Ecto neural progenitor cell (in vitro differentiated cells): Measurements from ENCODE around the gene PHKG1.
"Not testable (repeated sequence)": the region's sequence is repeated elsewhere in the genome, so short reads cannot be mapped to it uniquely, and the experiment has no call there.

ENCODE experiments used
- DNase-seq: peaks from one replicate; pipeline ENCODE4 v3.0.0-alpha.2; 2018; ENCODE audit warnings: low spot score

The PHKG1 gene

DNA sequence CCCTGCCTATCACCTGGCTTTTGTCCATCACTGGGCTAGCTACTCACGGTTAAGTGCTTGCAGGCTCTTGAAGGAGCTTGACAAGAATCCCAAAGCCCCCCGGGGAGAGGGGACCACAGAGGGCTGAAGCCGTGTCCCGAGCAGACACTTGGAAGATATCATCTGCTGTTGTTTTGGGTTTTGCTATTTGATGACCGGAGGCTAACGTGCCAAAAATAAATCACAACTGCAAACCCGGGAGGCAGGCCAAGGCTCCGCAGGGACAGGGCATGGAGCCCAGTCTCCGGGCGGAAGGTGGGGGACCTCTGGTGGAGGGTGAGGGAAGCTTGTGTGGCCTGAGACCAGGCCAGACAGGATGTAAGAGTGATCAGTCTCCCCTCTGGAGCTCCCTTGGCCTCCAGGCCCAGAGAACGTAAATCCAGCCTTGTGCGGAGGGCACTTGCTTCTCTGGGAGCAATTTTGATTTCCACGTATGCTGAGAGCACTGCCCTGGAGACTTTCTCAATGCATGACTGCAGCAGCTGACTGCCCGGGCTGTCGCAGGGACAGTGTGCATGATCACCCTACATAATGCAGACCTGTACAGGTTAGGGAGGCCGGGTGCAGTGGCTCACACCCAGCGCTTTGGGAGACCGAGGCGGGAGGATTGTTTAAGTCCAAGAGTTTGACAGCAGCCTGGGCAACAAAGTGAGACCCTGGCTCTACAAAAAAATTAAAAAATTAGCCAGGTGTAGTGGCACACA lies at the start of gene PHKG1:
PHKG1 (minus strand) TSS at position 164 of the 743 bp plus-strand sequence. CDS start 4,011 bp downstream, outside the sequence.
- no peak for DNase-seq

DNA sequence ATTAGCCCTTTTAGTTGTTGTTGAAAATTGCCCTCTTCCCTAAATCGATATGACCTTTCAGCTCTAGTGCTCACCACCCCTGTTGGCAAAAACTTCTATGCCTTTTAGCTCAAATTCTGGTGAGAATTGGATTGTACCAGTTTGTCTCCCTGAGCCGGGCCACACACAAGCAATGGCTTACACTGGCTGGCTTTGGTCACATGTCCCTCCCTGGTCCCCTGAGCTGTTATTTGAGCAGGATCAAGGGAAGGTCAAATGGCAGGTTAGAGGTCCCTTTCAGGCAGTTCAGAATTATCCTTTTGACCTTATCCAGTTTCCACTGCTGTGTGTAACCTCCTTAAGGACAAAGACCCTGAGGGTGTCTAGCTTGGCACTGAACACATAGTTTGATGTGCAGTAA lies 38.3 kb upstream of the PHKG1 start:
- DNase-seq, result not testable (repeated sequence)

DNA sequence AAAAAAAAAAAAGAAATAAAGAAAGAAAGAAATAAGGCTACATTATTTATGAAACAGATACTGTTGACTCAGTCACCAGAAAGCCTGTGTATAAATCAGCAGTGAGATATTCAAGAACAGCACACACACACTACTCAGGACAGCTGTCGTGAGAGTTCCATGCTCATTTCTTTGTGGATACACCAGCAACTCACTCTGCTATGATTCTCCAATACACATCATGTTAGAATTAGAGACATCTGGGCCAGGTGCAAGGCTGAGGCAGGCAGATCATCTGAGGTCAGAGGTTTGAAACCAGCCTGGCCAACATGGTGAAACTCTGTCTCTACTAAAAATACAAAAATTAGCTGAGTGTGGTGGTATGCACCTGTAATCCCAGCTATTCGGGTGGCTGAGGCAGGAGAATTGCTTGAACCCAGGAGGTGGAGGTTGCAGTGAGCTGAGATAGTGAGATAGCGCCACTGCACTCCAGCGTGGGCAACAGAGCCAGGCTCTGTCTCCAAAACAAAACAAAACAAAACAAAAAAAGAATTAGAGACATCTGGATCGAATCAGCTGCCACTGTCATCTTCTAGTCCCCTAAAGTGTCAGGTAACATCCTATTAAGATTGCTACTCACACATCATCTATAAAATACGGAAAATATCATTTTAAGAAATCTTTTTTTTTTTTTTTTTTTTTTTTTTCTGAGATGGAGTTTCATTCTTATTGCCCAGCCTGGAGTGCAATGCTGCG lies 34.7 kb upstream of the PHKG1 start:
- no peak for DNase-seq

DNA sequence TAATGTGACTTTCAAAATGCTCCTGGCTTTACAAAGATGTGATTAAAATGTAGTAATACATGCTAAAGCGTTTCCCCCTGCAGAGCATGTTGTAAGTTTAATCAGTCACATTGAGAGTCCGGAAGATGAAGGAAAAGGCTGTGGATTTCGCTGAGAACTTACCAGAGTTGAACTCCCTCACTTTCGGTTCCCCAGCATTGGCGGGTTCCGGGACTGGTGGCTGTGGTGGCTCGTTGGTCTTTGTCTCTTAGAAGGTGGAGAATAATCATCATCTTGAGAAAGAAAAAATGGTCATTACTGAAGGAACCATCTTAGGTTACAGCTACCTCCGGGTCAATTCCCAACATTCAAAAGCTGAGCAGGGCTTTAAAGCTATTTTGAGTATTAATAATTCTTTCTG lies 33.1 kb upstream of the PHKG1 start:
- DNase-seq, result no peak

DNA sequence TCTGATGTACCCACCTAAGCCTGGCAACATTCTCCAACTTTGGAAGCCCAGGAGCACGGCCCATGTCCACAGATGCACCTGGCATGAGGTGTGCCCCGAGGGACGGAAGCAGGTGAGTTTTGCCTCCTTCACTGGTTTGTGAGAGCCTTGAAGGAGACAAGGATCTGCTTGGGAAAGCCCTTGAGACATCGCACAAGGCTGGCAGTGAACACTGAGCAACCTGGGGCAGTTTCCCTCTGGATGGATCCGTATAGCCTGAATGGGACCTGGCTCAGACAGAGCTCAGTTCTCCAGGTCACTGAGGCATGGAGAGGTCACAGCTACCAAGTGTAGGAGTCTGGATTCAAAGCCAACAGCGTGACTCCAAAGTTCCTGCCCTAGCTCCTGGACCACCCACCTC lies 32.2 kb upstream of the PHKG1 start:
- no peak for DNase-seq

DNA sequence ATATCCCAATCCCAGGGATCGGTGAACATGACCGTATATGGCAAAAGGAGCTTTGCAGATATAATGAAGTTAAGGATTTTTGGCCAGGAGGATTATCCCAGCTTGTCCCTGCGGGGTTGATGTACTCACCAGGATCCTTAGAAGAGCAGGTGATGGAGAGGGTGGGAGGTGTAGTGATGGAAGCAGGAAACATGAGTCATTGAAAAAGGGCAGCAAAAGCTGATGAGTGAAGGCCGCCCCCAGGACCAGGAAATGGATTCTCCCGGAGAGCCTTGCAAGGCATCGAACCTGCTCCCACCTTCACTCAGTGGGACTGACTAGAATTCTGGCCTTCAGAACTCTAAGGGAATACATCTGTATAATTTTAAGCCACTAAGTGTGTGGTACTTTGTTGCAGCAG lies 28.7 kb upstream of the PHKG1 start:
- no peak for DNase-seq

DNA sequence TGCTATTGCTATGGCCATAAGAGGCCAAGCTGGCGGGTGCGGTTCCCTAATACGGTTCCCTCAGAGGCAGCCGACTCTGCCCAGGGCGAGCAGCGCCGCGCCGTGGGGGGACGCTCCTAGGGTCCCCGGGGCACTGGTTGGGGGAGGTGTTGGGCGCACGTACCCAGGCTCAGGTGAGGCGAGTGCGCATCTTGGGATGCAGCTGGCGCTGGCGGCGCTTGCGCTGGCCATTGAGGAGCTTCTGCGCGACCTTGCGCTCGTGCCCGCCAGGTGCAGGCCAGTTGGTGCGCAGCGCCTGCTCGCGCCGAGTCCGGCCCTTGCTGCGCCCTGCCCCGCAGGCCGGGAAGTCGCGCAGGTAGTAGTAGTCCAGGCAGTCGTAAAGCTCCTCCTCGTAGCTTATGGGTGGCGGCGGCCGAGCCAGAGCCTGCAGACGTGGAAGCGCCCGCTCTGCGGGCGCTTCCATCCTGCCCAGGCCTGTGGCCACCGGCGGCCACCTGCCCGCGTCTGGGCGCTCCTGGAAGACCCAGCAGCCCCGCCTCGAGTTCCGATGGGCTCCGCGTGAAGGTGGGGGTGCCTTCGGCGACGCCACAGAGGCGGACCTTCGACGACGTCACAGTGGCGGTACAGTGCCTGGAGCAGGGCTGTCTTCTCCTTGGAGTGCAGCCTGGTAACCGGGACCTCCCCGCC lies 23.2 kb upstream of the PHKG1 start, which contains the start of gene NUPR2:
NUPR2 (minus strand) TSS at position 566 of the 687 bp plus-strand sequence; CDS start at position 463, 103 bp downstream.
- no peak for DNase-seq

DNA sequence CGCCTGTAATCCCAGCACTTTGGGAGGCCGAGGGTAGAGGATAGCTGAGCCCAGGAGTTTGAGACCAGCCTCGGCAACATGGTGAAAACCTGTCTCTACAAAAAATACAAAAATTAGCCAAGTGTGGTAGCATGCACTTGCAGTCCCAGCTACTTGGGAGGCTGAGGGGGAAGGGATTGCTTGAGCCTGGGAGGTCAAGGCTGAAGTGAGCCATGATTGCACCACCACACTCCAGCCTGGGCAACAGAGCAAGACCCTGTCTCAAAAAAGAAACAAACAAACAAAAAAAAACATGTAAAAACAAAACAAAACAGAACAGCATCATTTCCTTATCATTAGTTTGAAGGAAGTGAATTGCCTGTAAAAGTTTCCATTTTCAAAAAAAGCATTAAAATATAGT lies 19.5 kb upstream of the PHKG1 start:
- DNase-seq, result not testable (repeated sequence)

DNA sequence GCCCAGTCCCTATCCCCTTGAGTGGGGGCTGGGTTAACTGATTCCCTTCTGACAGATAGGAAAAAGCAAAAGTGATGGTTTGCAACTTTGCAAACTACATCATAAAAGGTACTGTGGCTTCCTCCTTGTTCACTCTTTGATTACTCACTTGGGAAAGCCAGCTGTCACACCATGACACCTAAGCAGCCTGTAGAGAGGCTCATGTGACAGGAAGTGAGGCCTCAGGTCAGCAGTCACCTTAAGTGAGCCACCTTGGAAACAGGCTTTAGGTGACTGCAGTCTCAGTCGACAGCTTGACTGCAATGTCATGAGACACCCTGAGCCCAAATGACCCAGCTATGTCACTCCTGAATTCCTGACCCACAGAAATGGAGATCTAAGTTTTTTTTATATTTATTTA lies 17.9 kb upstream of the PHKG1 start:
- no peak for DNase-seq

DNA sequence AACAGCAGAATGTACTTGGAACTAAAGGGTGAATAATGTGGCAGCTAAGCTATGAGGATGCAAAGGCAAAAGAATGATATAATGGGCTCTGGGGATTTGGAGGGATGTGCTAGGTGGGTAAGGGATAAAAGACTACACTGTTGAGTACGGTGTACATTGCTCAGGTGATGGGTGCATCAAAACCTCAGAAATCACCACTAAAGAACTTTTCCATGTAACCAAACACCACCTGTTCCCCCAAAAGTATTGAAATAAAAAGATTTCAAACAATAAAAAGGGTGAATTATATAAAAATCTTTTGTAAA lies 15.2 kb upstream of the PHKG1 start:
- no peak for DNase-seq

DNA sequence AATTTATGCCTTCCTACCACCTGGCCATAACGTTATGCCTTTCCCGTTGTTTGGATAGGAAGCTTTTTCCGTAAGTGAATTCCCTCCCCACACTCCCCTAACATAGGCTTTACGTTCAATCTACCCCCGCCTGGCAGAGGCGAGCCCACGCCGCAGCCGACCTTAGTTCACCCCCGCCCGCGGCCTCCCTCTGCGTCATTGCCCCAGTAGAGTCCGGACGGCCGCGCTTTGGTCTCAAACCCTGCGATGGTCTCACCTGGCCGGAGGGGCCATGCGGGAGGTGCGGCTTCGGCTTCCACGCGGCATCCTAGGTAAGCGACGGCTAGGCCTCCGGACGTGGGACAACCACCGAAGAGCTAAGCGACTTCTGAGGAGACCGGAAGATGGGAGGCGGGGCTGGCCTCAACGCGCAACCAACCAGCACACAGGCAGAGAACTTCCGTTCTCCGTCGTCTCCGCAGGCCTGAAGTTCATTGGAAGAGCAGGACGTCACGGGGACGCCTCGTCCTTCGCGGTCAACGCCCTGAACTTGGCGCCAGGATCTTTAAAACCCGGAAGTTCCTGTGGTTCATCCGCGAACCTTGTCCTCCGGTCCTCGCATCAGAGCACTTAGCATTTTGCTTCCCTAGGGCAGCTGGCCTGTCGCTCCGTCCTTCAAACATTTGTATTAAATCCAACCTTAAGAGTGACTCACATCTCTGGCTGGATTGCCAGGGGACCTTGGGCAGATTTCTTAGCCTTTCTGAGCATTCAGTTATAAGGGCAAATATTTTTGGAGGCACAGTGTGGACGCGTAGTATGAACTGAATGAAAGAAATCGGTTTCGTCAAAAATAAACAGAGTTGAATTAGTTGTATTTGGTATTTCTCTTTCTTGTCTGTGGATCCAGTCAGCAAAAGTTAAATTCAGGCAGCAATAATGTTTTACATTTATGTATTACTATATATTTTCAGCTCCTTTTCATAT lies 13.6 kb upstream of the PHKG1 start, which contains the start of gene CHCHD2:
CHCHD2 (minus strand) TSS at position 369 of the 966 bp plus-strand sequence; CDS start at position 306, 63 bp downstream.
- peak; percentile 61 for DNase-seq

DNA sequence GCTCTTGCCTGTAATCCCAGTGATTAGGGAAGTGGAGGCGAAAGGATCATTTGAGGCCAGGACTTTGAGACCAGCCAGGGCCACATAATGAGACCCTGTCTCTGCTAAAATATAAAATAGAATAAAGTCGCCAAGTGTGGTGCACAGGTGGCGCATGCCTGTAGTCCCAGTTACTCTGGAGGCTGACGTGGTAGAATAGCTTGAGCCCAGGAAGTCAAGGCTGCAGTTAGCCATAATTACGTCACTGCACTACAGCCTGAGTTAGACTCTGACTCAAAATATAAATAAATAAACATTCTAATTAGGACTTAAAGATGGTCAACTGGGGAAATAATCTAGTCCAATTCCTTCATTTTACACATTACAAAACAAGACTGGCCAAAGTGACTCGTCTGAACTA lies 12.8 kb upstream of the PHKG1 start:
- DNase-seq, result no peak

DNA sequence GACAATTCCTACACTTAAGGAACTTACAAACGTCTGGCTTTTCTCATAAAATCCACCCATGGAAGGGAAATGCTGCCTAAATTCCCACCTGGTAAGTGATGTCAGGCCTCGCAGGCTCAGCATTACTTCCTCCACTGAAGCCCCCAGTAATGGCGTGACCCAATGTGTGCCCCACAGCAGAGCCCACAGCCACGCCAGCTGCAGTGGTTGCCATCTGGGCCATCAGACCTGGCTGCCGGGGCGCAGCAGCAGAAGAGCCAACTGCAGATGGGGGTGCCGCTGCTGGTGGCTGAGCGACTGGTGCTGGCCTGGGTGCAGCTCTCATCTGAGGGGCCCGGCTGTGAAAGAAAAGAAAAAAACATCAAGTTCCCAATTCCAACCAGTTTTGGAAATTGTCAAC lies 11.4 kb upstream of the PHKG1 start:
- DNase-seq, result not testable (repeated sequence)

DNA sequence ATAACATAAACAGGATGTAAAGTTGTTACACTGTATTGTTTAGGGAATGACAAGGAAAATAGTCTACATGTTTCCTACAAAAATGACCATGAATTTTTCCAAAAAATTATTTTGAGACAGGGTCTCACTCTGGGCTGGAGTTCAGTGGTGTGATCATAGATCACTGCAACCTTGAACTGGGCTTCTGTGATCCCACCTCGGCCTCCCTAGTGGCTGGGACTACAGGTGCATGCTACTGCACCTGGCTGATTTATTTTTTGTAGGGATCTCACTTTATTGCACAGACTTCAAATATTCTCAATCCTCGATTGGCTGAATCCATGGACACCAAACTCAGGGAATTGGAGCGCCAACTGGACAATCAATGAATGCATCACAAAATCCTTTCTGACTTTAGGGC lies 6.9 kb upstream of the PHKG1 start:
- no peak for DNase-seq

DNA sequence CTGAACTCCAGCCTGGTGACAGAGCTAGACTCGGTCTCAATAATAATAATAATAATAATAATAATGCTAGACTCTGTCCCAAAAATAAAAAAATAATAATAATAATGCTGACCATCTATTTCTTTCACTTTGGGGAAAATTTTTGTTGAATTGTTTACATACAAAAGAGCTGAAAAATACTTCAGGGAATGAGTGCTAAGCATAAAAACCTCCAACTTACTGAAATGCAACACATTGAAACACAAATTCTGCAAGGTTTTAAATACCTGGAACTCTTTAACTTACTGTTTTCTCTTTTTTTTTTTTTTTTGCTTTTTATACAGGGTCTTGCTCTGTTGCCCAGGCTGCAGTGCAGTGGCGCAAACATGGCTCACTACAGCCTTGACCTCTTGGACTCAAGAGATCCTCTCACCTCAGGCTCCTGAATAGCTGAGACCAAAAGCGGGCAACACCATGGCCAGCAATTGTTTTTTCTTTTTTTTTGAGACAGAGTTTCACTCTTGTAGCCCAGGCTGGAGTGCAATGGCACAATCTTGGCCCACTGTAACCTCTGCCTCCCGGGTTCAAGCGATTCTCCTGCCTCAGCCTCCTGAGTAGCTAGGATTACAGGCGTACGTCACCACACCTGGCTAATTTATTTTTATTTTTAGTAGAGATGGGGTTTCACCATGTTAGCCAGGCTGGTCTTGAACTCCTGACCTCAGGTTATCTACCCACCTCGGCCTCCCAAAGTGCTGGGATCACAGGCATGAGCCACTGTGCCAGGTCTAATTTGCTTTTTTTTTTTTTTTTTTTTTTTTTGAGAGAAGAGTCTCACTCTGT lies 5.6 kb upstream of the PHKG1 start:
- not testable (repeated sequence) for DNase-seq

DNA sequence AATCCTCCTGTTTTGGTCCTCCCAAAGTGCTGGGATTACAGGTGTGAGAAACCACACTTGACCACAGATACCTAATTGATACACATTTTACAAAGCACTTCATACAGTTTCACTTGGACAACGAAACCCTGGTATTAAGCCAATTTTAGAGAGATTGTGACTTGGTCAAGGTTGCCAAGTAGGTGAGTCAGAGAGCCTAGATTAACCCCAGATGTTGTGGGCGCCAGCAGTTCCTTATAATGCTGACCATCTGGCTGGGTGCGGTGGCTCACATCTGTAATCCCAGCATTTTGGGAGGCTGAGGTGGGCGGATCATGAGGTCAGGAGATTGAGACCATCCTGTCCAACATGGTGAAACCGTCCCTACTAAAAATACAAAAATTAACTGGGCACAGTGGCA lies 4.9 kb upstream of the PHKG1 start:
- no peak for DNase-seq

DNA sequence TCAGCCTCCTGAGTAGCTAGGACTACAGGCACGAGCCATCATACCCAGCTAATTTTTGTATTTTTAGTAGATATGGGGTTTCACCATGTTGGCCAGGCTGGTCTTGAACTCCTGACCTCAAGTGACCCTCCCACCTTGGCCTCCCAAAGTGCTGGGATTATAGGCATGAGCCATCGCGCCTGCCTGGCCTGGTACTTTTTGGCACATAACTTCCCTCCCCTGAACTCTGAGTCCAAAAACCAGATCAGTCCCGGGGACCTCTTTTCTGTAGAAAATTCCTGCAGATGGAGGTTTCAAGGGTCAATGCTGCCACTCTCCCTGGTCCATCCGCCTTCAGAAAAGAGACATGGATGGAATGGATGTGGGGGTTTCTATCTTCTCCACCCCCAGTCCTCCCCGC lies 364 bp downstream of the PHKG1 start:
- not testable (repeated sequence) for DNase-seq

DNA sequence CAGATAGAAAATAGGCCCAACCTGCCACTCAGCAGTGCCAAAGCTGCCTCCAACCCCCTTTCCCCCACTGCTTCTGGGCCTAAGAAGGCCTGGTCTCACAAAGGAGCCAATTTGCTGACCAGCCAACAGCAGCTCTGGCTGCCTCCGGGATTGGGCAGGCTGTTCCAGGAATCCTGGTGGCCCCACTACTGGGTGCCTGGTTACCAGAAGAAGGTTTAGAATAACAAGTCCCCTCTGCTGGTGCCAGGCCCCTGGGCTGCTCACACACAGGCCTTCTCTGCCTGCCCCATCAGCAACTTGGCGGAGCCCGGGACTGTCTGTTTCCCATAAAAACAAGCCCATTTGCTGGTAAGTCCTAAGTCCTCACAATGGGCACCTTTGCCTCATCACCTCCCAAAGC lies 1.2 kb downstream of the PHKG1 start:
- no peak for DNase-seq

DNA sequence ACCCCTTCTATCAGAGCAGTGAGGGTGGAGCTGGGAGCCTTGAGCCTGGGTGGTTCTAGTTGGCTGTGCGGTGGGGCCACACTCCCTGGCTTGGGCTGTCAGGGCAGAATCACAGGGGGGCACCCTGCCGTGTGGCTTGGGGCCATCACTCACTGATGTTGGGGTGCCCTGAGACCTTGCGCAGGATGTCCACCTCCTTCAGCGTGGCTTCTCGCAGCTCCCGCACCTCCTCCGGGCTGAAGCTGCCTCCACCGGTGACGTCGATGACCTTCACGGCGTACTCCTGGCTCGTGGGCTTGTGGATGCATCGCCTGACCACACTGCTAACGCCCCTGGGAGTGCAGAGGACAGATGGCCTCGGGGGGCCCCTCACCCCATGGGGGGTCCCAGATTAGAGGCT lies 5.3 kb downstream of the PHKG1 start:
- DNase-seq, result no peak

DNA sequence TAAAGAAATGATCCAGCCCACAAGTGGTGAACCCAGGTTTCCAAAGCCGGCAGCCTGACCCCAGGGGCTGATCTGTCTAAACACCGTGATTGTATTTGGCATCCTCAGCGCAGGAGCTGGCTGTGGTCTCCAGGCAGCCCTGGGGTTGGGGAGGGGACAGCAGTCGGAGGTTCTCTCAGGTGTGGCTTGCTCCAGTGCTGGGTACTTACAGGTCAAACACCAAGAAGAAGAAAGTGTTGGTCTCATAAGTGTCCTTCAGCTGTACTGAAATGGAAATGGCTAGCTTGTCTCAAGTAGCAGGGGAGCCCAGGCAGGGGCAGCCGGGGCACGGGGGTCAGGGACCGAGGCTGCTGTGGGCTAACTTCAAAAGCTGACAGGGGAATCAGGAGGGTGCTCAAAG lies 6.0 kb downstream of the PHKG1 start:
- no peak for DNase-seq
